ENCODE results near the gene FLAD1.

FLAD1 gene

DNA sequence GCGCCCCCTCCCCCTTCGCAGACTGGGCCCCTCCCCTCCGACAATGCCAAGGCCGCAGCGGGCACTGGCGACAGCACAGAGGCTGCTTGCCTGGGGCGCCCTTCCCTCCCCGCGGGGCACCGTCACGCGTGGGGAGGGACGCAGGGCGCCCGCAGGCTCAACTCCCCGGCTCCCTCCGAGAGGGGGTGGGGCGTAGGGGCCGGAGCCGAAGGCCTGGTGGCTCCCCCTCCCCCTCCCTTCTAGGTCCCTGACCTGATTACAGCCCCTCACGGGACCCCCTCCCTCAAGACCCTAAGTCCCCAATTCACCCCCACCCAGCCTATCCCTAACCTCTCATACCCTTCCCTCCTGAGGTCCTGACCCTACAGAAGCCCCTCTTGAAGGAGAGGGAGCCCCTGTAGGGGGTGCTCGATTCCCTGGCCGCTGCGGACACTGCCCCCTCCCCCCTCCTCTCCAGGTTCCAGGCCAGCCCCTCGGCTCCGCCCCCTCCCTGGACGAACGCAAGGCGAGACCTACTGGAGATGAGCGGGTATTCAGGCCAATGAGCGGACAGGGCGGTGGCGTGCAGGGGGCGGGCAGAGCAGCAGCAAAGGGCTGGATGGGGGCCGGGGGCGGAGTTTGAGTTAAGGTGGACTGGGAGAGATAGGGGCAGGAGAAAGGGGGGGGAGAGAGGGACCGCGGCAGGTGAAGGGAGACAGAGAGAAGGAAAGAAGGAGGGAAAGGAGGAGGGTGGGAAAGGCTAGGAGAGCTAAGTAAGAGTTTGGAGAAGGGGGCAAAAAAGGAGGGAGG, 18.7 kb downstream of the FLAD1 start (continued):
- TF ChIP-seq ZNF394 (tag by site-specific recombination; IDR thresholded peaks at IDR 0.05; ENCODE audit: borderline replicate concordance) (peak; percentile 35), ZNF785 (tag by site-specific recombination; IDR thresholded peaks at IDR 0.05) (peak; percentile 98), ZNF426 (tag by site-specific recombination; IDR thresholded peaks at IDR 0.05) (no peak), ZNF561 (tag by site-specific recombination; IDR thresholded peaks at IDR 0.05; ENCODE audit: borderline replicate concordance) (peak; percentile 73), GLIS2 (tag by site-specific recombination; IDR thresholded peaks at IDR 0.05) (peak; percentile 96), ZNF175 (tag by site-specific recombination; IDR thresholded peaks at IDR 0.05) (no peak), KLF8 (tag by site-specific recombination; IDR thresholded peaks at IDR 0.05) (peak; percentile 99), PRDM10 (tag by site-specific recombination; IDR thresholded peaks at IDR 0.05) (peak; percentile 79), SP3 (tag by site-specific recombination; IDR thresholded peaks at IDR 0.05) (peak; percentile 98), ZNF398 (tag by site-specific recombination; IDR thresholded peaks at IDR 0.05) (peak; percentile 96), ZNF692 (tag by site-specific recombination; IDR thresholded peaks at IDR 0.05) (peak; percentile 38), KLF1 (tag by site-specific recombination; IDR thresholded peaks at IDR 0.05) (peak; percentile 28; the same call in 1 of the 2 replicates), TCF7L2 (IDR thresholded peaks at IDR 0.05; ENCODE audit: borderline replicate concordance, low read depth, low read length) (peak; percentile 13; the same call in 1 of the 2 replicates), ZNF629 (tag by site-specific recombination; IDR thresholded peaks at IDR 0.05) (no peak; the same call in 1 of the 2 replicates), ZFP69B (tag by site-specific recombination; IDR thresholded peaks at IDR 0.05) (peak; percentile 70), ZNF302 (tag by site-specific recombination; IDR thresholded peaks at IDR 0.05; ENCODE audit: low read depth) (no peak), ZNF202 (tag by site-specific recombination; IDR thresholded peaks at IDR 0.05; ENCODE audit: borderline replicate concordance) (peak; percentile 65; the same call in 1 of the 2 replicates), HIC1 (tag by site-specific recombination; IDR thresholded peaks at IDR 0.05) (peak; percentile 94), WT1 (tag by site-specific recombination; IDR thresholded peaks at IDR 0.05) (peak; percentile 31), ZBTB48 (tag by site-specific recombination; IDR thresholded peaks at IDR 0.05) (peak; percentile 98), ZNF600 (tag by site-specific recombination; IDR thresholded peaks at IDR 0.05) (peak; percentile 33; the same call in 1 of the 2 replicates), ZBTB44 (tag by site-specific recombination; IDR thresholded peaks at IDR 0.05) (no peak), ZNF280C (tag by site-specific recombination; IDR thresholded peaks at IDR 0.05) (no peak)
- TF ChIP-seq, protein P1, sequence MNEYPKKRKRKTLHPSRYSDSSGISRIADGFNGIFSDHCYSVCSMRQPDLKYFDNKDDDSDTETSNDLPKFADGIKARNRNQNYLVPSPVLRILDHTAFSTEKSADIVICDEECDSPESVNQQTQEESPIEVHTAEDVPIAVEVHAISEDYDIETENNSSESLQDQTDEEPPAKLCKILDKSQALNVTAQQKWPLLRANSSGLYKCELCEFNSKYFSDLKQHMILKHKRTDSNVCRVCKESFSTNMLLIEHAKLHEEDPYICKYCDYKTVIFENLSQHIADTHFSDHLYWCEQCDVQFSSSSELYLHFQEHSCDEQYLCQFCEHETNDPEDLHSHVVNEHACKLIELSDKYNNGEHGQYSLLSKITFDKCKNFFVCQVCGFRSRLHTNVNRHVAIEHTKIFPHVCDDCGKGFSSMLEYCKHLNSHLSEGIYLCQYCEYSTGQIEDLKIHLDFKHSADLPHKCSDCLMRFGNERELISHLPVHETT (tag by site-specific recombination; IDR thresholded peaks at IDR 0.05) = 0 out of 2 replicates have a peak, but pooled peaks have one; percentile 32

All from HEK293 (cell line).